Left ventricle myocardium inferior (tissue), 1 donor: Measurements from ENCODE around the gene DNAH5. TPM values are rescaled to one million over a fixed set of nuclear protein-coding genes. Genes with fewer than 3 reads are reported as not detected.

Experiments used
- DNase-seq: peaks from one replicate; pipeline ENCODE4 v3.0.0-alpha.2; 2020
- H3K27ac ChIP-seq: fragments of 200-600 bp; replicated peaks from 2 replicates; pipeline ENCODE4 v1.8.0; 2021
- H3K27me3 ChIP-seq: fragments of 200-600 bp; 2 replicates; pipeline ENCODE4 v1.8.0; 2021; ENCODE audit warnings: low read depth
- H3K36me3 ChIP-seq: fragments of 200-600 bp; 2 replicates; pipeline ENCODE4 v1.8.0; 2021
- H3K4me1 ChIP-seq: fragments of 200-600 bp; 2 replicates; pipeline ENCODE4 v1.8.0; 2021
- H3K4me3 ChIP-seq: fragments of 200-600 bp; 2 replicates; pipeline ENCODE4 v1.8.0; 2021; ENCODE audit warnings: mild to moderate bottlenecking, moderate library complexity
- H3K9me3 ChIP-seq: fragments of 200-600 bp; replicated peaks from 2 replicates; pipeline ENCODE4 v1.8.0; 2021
- intact Hi-C: fragments of 100-400 bp; cut with micrococcal nuclease; formaldehyde crosslinking; loops from one replicate; pipeline ENCODE4 v1.11.0; 2022
- total RNA-seq: library from RNA; stranded (reverse); fragmentation: NEBNext Ultra II Directional; extraction: Animal tissue kit (Norgen Biotek cat#: 25700); gene quantifications from one replicate; pipeline ENCODE4 v1.2.1, GENCODE V29; 2021
- TF ChIP-seq, protein P1 (sequence below): fragments of 200-600 bp; IDR thresholded peaks from 2 replicates; pipeline ENCODE4 v1.8.0; 2021; ENCODE audit warnings: antibody characterized with exemption, mild to moderate bottlenecking, borderline replicate concordance
- donor health status: DM: no; HTN: yes; CAD: no; lungs with severe emphysema.

Gene DNAH5
- total RNA-seq, 1 donor from 2014 or later, result 0.14 TPM

- no peaks in the 10 kb centered on the region for H3K36me3 ChIP-seq
- intact Hi-C loops, result no loop called here
- TF ChIP-seq, protein P1, sequence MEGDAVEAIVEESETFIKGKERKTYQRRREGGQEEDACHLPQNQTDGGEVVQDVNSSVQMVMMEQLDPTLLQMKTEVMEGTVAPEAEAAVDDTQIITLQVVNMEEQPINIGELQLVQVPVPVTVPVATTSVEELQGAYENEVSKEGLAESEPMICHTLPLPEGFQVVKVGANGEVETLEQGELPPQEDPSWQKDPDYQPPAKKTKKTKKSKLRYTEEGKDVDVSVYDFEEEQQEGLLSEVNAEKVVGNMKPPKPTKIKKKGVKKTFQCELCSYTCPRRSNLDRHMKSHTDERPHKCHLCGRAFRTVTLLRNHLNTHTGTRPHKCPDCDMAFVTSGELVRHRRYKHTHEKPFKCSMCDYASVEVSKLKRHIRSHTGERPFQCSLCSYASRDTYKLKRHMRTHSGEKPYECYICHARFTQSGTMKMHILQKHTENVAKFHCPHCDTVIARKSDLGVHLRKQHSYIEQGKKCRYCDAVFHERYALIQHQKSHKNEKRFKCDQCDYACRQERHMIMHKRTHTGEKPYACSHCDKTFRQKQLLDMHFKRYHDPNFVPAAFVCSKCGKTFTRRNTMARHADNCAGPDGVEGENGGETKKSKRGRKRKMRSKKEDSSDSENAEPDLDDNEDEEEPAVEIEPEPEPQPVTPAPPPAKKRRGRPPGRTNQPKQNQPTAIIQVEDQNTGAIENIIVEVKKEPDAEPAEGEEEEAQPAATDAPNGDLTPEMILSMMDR, result no peak
- H3K27ac ChIP-seq, result no peak overlapping the region
- DNase-seq, result no peak
- H3K27me3 ChIP-seq, result peaks cover 39% of the 10 kb centered on the region
- H3K4me1 ChIP-seq, result no peaks in the 10 kb centered on the region
- H3K4me3 ChIP-seq, result no peak overlapping the region
- H3K9me3 ChIP-seq, result no peaks in the 10 kb centered on the region
Observed at GRCh38 chr5:13943676-13944075, 812 bp downstream of the DNAH5 start.

DNA sequence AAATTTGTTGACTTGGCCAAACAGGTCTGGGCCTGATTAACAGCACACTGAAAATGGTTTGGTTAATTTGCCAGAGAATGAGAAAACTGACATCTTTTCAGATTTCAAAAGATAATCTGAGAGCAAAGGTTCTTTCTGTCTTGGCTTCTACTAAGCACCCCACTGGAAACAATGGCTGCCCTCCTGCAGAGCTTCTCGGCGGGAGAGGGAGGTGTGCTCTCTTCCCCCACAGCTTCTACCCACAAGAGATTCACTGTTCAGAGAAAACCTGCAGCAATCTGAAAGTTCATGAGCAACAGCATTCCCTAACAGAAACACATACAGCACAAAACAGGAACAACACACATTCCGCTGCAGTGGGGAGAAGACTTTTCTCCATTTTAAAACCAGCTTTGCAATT lies 3.0 kb downstream of the DNAH5 start:
- no peak overlapping the region for H3K27ac ChIP-seq
- peaks cover 38% of the 10 kb centered on the region for H3K27me3 ChIP-seq
- TF ChIP-seq, protein P1, result no peak
- intact Hi-C loops, result no loop called here
- DNase-seq, result no peak
- H3K36me3 ChIP-seq, result no peaks in the 10 kb centered on the region
- H3K9me3 ChIP-seq, result no peaks in the 10 kb centered on the region
- no peak overlapping the region for H3K4me3 ChIP-seq
- no peaks in the 10 kb centered on the region for H3K4me1 ChIP-seq

- Histone ChIP-seq H3K9me3 (peaks cover 3% of the 10 kb centered on the region), H3K27ac (no peak overlapping the region), H3K27me3 (peaks cover 30% of the 10 kb centered on the region), H3K4me3 (no peak overlapping the region), H3K36me3 (no peaks in the 10 kb centered on the region), H3K4me1 (no peaks in the 10 kb centered on the region)
- no peak for DNase-seq
- intact Hi-C loops, result no loop called here
- TF ChIP-seq, protein P1, result no peak
Observed at GRCh38 chr5:13939638-13940037, 4.8 kb downstream of the DNAH5 start.

- TF ChIP-seq, protein P1, result no peak
Observed at GRCh38 chr5:13934921-13935320, 9.6 kb downstream of the DNAH5 start.

GRCh38 chr5:13934125-13934524 lies 10.4 kb downstream of the DNAH5 start:
- no peaks in the 10 kb centered on the region for H3K4me1 ChIP-seq
- peaks cover 13% of the 10 kb centered on the region for H3K27me3 ChIP-seq
- no peak overlapping the region for H3K27ac ChIP-seq
- intact Hi-C loops, result no loop called here
- no peak overlapping the region for H3K4me3 ChIP-seq
- no peaks in the 10 kb centered on the region for H3K36me3 ChIP-seq
- TF ChIP-seq, protein P1, result no peak
- no peak for DNase-seq
- peaks cover 20% of the 10 kb centered on the region for H3K9me3 ChIP-seq

More at GRCh38 chr5:13934921-13935320, 9.6 kb downstream of the DNAH5 start:
- DNase-seq, result no peak
- no peaks in the 10 kb centered on the region for H3K4me1 ChIP-seq
- H3K9me3 ChIP-seq, result peaks cover 20% of the 10 kb centered on the region
- H3K27ac ChIP-seq, result no peak overlapping the region
- H3K4me3 ChIP-seq, result no peak overlapping the region
- H3K27me3 ChIP-seq, result peaks cover 21% of the 10 kb centered on the region
- intact Hi-C loops, result no loop called here
- H3K36me3 ChIP-seq, result no peaks in the 10 kb centered on the region

DNA sequence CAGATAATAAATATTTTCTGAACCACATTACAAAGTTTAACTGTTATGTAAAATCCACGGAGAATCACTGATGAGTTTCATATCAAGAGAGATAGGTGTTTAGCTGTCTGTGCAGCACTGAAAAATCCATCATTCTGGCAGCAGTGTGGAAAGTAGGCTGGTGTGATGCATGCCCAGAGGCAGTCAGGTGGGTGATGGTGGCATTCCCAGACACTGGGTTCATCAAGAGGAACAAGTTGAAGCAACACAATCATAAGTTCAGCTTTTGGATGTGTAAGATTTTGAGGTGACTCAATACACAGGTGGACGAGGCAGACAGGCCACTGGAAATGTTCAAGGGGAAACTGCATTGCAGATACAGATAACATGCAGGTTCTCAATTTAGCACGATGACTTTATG lies 11.9 kb downstream of the DNAH5 start:
- Histone ChIP-seq H3K27ac (no peak overlapping the region), H3K4me3 (no peak overlapping the region), H3K27me3 (no peaks in the 10 kb centered on the region), H3K4me1 (no peaks in the 10 kb centered on the region), H3K9me3 (peaks cover 20% of the 10 kb centered on the region), H3K36me3 (no peaks in the 10 kb centered on the region)
- no peak for DNase-seq
- TF ChIP-seq, protein P1, result no peak
- intact Hi-C loops, result no loop called here
